Erythroblast (primary cell): ENCODE data around the gene TBRG4.

ENCODE experiments used
- GATA1 ChIP-seq: IDR thresholded peaks from 2 replicates; pipeline ENCODE4 v1.6.1; 2011; ENCODE audit warnings: low read depth, mild to moderate bottlenecking, control low read depth, low read length, moderate library complexity
- POLR2A ChIP-seq: IDR thresholded peaks from 2 replicates; pipeline ENCODE4 v1.6.1; 2011; ENCODE audit warnings: mild to moderate bottlenecking, low read length

- TF ChIP-seq POLR2A, result no peak
- no peak for TF ChIP-seq GATA1
These were observed 2.6 kb downstream of the TBRG4 start for GRCh38 chr7:45108863-45109262.
